ENCODE data around the gene SLC6A6.

Gene SLC6A6

GRCh38 chr3:14439501-14440167, 37.2 kb downstream of the SLC6A6 start:
- Histone ChIP-seq H3K9ac (ENCODE audit: low read length) (no peak overlapping the region), H3K36me3 (ENCODE audit: control insufficient read depth, insufficient read depth, low read length) (no peaks in the 10 kb centered on the region), H3K4me1 (ENCODE audit: control insufficient read depth, insufficient read depth, low read length) (peaks cover 2% of the 10 kb centered on the region), H3K27me3 (ENCODE audit: control insufficient read depth, insufficient read depth, low read length) (no peaks in the 10 kb centered on the region), H3K27ac (ENCODE audit: low read depth, low read length) (no peak overlapping the region), H3K4me3 (ENCODE audit: low read length) (no peak overlapping the region)

GRCh38 chr3:14440168-14440518, 37.7 kb downstream of the SLC6A6 start:
- H3K4me3 ChIP-seq (ENCODE audit: low read length), result no peak overlapping the region
- no peaks in the 10 kb centered on the region for H3K4me1 ChIP-seq (ENCODE audit: control insufficient read depth, insufficient read depth, low read length)
- no peak overlapping the region for H3K9ac ChIP-seq (ENCODE audit: low read length)
- H3K36me3 ChIP-seq (ENCODE audit: control insufficient read depth, insufficient read depth, low read length), result no peaks in the 10 kb centered on the region
- H3K27me3 ChIP-seq (ENCODE audit: control insufficient read depth, insufficient read depth, low read length), result no peaks in the 10 kb centered on the region
- no peak overlapping the region for H3K27ac ChIP-seq (ENCODE audit: low read depth, low read length)

DNA sequence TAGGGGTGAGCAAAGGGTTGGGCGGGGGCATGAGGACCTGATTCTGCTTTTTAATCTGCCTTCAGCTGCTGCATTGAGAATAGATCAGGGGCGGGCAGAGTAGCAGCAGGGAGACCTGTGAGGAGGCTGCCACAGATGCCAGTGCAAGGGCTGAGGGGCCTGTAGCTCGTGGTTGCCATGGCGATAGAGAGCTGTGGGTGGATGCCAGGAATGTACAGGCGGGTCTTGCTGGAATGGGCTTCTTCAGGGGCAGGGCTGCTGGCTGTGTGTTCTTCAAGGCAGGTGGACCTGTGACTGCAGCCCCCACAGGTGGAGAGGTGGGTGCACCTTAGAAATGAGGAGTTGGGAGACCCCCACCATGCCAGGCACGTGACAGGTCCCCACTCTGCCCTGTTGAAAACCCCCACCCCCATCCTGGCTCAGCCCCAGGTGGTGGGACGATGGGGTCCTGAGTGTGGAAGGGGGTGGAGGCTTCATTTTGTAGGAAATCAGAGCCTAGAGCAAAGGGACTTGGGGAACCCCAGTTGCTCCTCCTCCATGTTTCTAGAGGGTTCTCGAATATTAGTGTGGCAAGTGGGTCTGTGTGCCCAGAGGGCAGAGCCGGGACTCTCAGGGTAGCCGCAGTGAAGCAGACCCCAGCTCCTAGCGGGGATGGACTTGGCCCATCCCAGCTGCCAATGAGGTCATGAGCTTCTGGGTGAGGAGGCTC, 38.3 kb downstream of the SLC6A6 start:
- no peak overlapping the region for H3K4me3 ChIP-seq (ENCODE audit: low read length)
- H3K27ac ChIP-seq (ENCODE audit: low read depth, low read length), result no peak overlapping the region
- H3K27me3 ChIP-seq (ENCODE audit: control insufficient read depth, insufficient read depth, low read length), result no peaks in the 10 kb centered on the region
- H3K9ac ChIP-seq (ENCODE audit: low read length), result no peak overlapping the region
- H3K36me3 ChIP-seq (ENCODE audit: control insufficient read depth, insufficient read depth, low read length), result no peaks in the 10 kb centered on the region
- no peaks in the 10 kb centered on the region for H3K4me1 ChIP-seq (ENCODE audit: control insufficient read depth, insufficient read depth, low read length)

DNA sequence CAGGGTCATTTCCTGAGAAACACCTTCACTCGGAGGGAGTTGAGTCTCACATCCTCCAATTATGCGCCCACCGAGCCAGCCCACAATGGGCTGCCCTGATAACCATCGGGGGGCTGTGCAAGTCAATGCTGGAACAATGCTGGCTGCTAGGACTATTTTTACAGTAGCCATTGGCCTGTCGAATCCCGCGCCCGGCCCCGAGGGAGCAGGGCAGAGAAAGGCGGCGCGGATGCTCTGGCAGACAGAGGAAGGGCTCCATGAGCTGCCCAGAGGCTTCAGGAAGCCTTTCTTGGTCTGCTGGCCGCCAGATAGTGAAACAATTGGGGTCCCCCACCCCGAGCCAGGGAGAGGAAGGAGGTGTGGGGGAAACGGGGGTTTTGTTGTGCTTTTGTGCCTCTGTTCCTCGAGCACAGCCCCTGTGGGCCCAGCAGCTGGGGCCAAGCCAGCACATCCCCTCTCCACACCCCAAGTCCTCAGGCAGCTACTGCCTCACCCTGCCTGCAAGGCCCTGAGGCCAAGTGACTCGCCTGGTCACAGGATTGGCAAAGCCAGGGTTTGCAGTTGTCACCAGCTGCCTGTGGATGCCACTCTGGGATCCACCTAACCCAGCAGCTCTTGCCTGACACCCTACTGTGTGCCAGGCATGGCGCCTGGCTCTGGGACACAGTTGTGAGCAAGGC, 39.0 kb downstream of the SLC6A6 start:
- Histone ChIP-seq H3K4me3 (ENCODE audit: low read length) (no peak overlapping the region), H3K4me1 (ENCODE audit: control insufficient read depth, insufficient read depth, low read length) (no peaks in the 10 kb centered on the region), H3K36me3 (ENCODE audit: control insufficient read depth, insufficient read depth, low read length) (no peaks in the 10 kb centered on the region), H3K27me3 (ENCODE audit: control insufficient read depth, insufficient read depth, low read length) (no peaks in the 10 kb centered on the region), H3K9ac (ENCODE audit: low read length) (no peak overlapping the region), H3K27ac (ENCODE audit: low read depth, low read length) (no peak overlapping the region)

GRCh38 chr3:14441920-14442300, 39.5 kb downstream of the SLC6A6 start:
- Histone ChIP-seq H3K4me3 (ENCODE audit: low read length) (no peak overlapping the region), H3K9ac (ENCODE audit: low read length) (no peak overlapping the region), H3K4me1 (ENCODE audit: control insufficient read depth, insufficient read depth, low read length) (no peaks in the 10 kb centered on the region), H3K27me3 (ENCODE audit: control insufficient read depth, insufficient read depth, low read length) (no peaks in the 10 kb centered on the region), H3K27ac (ENCODE audit: low read depth, low read length) (no peak overlapping the region), H3K36me3 (ENCODE audit: control insufficient read depth, insufficient read depth, low read length) (no peaks in the 10 kb centered on the region)

DNA sequence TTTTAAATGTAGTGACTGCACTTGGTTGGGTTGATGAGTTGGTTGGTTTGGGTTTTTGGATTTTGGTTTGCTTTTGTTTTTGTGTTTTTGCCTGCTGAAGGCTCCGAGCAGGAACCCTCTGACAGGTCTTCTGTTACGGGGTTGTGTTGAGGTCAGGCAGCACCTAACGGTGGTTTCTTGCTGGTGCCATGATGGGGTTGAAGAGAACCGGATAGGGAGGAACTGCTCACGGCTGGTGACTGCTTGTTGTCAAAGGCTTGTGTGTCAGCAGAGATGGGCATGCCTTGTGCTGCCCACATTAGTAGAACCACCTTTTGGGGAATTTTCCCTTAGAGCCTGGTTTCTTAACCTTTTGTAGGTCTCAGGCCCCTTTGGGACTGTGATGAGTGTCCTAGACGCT, 42.0 kb downstream of the SLC6A6 start:
- no peak overlapping the region for H3K4me3 ChIP-seq (ENCODE audit: low read length)
- H3K27me3 ChIP-seq (ENCODE audit: control insufficient read depth, insufficient read depth, low read length), result no peaks in the 10 kb centered on the region
- no peaks in the 10 kb centered on the region for H3K4me1 ChIP-seq (ENCODE audit: control insufficient read depth, insufficient read depth, low read length)
- H3K9ac ChIP-seq (ENCODE audit: low read length), result no peak overlapping the region
- H3K27ac ChIP-seq (ENCODE audit: low read depth, low read length), result no peak overlapping the region
- no peaks in the 10 kb centered on the region for H3K36me3 ChIP-seq (ENCODE audit: control insufficient read depth, insufficient read depth, low read length)

DNA sequence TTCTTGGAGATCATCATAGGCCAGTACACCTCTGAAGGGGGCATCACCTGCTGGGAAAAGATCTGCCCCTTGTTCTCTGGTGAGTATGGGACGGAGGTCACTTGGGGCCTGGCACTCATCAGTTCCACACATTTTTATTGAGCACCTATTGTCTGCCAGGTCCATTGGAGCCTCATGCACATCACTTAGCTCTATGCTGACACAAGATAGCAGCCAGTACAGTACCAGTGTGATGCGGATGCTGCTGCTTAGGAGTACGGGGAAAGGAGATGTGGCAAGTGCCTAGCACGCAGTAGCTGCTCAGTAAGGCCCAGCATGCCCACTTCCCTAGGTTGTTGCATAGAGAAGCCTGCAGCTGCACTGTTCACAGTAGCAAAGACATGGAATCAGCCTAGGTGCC, 43.4 kb downstream of the SLC6A6 start:
- Histone ChIP-seq H3K4me3 (ENCODE audit: low read length) (no peak overlapping the region), H3K27me3 (ENCODE audit: control insufficient read depth, insufficient read depth, low read length) (no peaks in the 10 kb centered on the region), H3K27ac (ENCODE audit: low read depth, low read length) (no peak overlapping the region), H3K4me1 (ENCODE audit: control insufficient read depth, insufficient read depth, low read length) (no peaks in the 10 kb centered on the region), H3K9ac (ENCODE audit: low read length) (no peak overlapping the region), H3K36me3 (ENCODE audit: control insufficient read depth, insufficient read depth, low read length) (no peaks in the 10 kb centered on the region)

- peaks cover 8% of the 10 kb centered on the region for H3K4me1 ChIP-seq (ENCODE audit: control insufficient read depth, insufficient read depth, low read length)
- H3K27me3 ChIP-seq (ENCODE audit: control insufficient read depth, insufficient read depth, low read length), result no peaks in the 10 kb centered on the region
- H3K27ac ChIP-seq (ENCODE audit: low read depth, low read length), result no peak overlapping the region
- H3K4me3 ChIP-seq (ENCODE audit: low read length), result no peak overlapping the region
- H3K9ac ChIP-seq (ENCODE audit: low read length), result no peak overlapping the region
- H3K36me3 ChIP-seq (ENCODE audit: control insufficient read depth, insufficient read depth, low read length), result no peaks in the 10 kb centered on the region
Measured at GRCh38 chr3:14446988-14447570, 44.7 kb downstream of the SLC6A6 start.

GRCh38 chr3:14448063-14448462, 45.7 kb downstream of the SLC6A6 start:
- Histone ChIP-seq H3K36me3 (ENCODE audit: control insufficient read depth, insufficient read depth, low read length) (no peaks in the 10 kb centered on the region), H3K27me3 (ENCODE audit: control insufficient read depth, insufficient read depth, low read length) (no peaks in the 10 kb centered on the region)

GRCh38 chr3:14448756-14449727, 46.6 kb downstream of the SLC6A6 start:
- Histone ChIP-seq H3K36me3 (ENCODE audit: control insufficient read depth, insufficient read depth, low read length) (no peaks in the 10 kb centered on the region), H3K4me1 (ENCODE audit: control insufficient read depth, insufficient read depth, low read length) (peaks cover 24% of the 10 kb centered on the region), H3K4me3 (ENCODE audit: low read length) (no peak overlapping the region), H3K27me3 (ENCODE audit: control insufficient read depth, insufficient read depth, low read length) (no peaks in the 10 kb centered on the region), H3K9ac (ENCODE audit: low read length) (no peak overlapping the region), H3K27ac (ENCODE audit: low read depth, low read length) (no peak overlapping the region)

More at GRCh38 chr3:14448063-14448462, 45.7 kb downstream of the SLC6A6 start:
- H3K9ac ChIP-seq (ENCODE audit: low read length), result no peak overlapping the region
- H3K27ac ChIP-seq (ENCODE audit: low read depth, low read length), result no peak overlapping the region
- no peak overlapping the region for H3K4me3 ChIP-seq (ENCODE audit: low read length)
- H3K4me1 ChIP-seq (ENCODE audit: control insufficient read depth, insufficient read depth, low read length), result peaks cover 16% of the 10 kb centered on the region

- no peaks in the 10 kb centered on the region for H3K27me3 ChIP-seq (ENCODE audit: control insufficient read depth, insufficient read depth, low read length)
- no peak overlapping the region for H3K4me3 ChIP-seq (ENCODE audit: low read length)
- peaks cover 24% of the 10 kb centered on the region for H3K4me1 ChIP-seq (ENCODE audit: control insufficient read depth, insufficient read depth, low read length)
- no peak overlapping the region for H3K27ac ChIP-seq (ENCODE audit: low read depth, low read length)
- H3K9ac ChIP-seq (ENCODE audit: low read length), result no peak overlapping the region
- H3K36me3 ChIP-seq (ENCODE audit: control insufficient read depth, insufficient read depth, low read length), result no peaks in the 10 kb centered on the region
Measured at GRCh38 chr3:14450506-14450905, 48.1 kb downstream of the SLC6A6 start.
